ENCODE data around the gene LYPD6B.

DNA sequence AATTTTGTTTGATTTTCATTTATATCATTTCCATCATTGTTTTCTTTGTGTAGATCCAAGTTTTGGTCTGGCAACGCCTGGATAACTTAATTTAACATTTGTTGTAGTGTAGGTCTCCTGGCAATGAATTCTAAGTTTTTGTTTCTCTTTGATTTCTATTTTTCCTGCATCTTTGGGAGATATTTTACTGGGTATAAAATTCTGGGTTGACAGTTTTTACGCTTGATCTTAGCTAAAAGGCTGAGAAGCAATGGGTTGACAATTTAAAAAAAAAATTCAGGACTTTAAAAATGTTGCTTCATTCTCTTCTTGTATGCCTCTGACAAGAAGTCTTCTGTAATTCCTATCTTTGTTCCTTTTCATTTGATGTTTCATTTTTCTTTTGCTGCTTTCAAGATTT, 8.6 kb downstream of the LYPD6B start:
- TF ChIP-seq CTCF (conservative IDR thresholded peaks at IDR 0.05; ENCODE audit: low read length), result no peak
- no peak for TF ChIP-seq EZH2phosphoT487 (IDR thresholded peaks at IDR 0.05; ENCODE audit: borderline replicate concordance, low read depth, low read length)
